HFF-Myc (cell line): ENCODE measurements around the gene CD52.

ENCODE experiments used
- DNase-seq: peaks from one replicate; pipeline ENCODE4 v3.0.0-alpha.2; 2011; ENCODE audit warnings: low read depth; ENCODE audit errors: extremely low read depth
- H3K4me3 ChIP-seq: replicated peaks from 2 replicates; pipeline ENCODE4 v1.5.1; 2011; ENCODE audit warnings: low read depth, mild to moderate bottlenecking, control low read depth, low read length
- TF ChIP-seq, protein P1 (sequence below): IDR thresholded peaks from 2 replicates; pipeline ENCODE4 v1.5.1; 2012; ENCODE audit warnings: mild to moderate bottlenecking, low read depth, low read length, control low read depth; ENCODE audit errors: missing control alignments

CD52 gene

DNA sequence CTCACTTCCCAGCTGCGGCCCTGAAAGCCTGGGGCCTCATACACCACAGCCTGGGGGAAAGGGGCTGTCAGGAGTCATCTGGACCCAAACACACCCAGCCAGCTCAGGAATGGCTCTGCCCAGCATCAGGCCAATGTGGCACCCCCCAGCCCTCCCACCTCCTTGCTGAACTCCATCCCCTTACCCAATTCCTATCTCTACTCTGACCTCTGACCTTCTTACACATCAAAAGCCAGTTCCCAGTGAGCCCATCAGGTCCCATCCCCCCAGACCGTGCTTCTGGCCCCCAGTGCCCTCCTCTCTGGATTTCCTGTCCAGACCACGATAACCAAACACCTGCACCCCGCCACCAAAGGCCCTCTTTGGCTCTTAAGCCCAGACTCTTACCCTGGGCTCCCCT lies 19.9 kb downstream of the CD52 start:
- TF ChIP-seq, protein P1, sequence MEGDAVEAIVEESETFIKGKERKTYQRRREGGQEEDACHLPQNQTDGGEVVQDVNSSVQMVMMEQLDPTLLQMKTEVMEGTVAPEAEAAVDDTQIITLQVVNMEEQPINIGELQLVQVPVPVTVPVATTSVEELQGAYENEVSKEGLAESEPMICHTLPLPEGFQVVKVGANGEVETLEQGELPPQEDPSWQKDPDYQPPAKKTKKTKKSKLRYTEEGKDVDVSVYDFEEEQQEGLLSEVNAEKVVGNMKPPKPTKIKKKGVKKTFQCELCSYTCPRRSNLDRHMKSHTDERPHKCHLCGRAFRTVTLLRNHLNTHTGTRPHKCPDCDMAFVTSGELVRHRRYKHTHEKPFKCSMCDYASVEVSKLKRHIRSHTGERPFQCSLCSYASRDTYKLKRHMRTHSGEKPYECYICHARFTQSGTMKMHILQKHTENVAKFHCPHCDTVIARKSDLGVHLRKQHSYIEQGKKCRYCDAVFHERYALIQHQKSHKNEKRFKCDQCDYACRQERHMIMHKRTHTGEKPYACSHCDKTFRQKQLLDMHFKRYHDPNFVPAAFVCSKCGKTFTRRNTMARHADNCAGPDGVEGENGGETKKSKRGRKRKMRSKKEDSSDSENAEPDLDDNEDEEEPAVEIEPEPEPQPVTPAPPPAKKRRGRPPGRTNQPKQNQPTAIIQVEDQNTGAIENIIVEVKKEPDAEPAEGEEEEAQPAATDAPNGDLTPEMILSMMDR, result no peak
- DNase-seq, result no peak
- no peak overlapping the region for H3K4me3 ChIP-seq

DNA sequence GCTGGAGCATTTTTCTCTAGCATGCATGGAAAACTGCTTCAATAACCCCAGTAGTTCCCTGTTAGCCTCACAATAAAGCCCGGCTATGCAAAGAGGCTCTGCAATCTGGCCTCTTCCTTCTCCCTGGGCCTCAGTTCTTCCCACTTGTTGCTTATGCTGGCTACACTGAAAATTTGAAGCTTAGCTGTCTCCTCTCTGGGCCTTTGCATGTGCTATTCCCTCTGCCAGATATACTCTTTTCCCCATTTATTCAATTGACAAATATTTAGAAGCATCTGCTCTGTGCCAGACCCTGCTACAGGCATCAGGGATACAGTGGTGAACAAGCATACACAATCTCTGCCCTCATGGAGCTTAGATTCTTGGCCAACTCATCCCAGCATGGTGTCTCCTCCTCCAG lies 20.9 kb downstream of the CD52 start:
- H3K4me3 ChIP-seq, result no peak overlapping the region
- DNase-seq, result no peak

DNA sequence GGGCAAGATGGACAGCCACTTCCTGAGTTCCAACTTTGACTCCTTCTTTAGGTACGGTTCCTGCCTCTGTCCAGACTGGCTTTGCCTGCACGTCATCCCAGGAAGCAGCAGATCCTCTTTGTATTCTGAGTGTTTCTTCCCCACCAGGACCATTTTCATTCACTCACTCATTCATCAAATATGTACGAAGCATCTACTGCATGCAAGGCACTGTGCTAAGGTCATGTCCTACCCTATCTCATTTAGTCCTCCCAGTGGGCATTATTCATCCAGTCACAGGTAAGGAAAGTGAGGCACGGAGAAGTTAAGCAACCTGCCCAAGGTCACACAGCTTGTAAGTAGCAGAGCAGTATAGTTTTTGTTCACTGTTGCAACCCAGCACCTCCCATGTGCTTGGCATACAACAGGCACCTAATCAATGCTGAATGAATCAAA lies 22.3 kb downstream of the CD52 start:
- TF ChIP-seq, protein P1, result no peak
- H3K4me3 ChIP-seq, result no peak overlapping the region
- no peak for DNase-seq

More for the DNA sequence above, 20.9 kb downstream of the CD52 start:
- TF ChIP-seq, protein P1, result no peak

DNA sequence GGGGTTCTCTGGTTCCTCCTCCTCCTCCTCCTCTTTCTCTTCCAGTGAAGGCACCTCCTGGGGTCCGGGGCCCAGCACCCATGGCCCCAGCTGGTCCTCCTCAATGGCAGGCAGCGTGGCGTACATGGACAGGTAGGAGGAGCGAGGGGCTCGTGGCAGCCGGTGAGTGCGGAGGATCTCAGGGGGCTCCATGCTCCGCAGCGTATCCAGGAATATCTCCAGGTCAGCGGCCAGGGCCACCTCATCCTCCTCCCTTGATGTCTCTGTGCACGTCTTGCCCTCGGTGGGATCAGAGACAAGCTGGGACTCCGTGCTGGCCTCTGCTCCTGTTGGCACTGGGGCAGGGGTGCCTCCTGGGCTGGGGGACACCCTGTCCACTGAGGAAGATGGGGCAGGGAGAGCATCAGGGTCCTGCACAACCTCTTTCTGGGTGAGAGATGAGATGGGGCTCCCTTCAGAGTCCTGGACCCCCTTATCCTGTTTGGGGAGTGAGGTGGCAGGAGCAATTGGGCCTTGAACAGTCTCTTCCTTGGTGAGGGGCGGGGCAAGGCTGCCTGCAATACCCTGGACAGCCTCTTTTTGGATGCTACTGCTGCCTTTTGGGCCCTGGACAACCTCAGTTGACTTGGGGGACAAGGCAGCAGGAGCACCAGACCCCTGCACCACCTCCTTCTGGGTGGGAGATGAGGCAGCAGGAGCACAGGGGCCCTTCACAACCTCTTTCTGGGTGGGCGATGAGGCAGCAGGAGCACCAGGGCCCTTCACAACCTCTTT lies 26.6 kb downstream of the CD52 start:
- no peak overlapping the region for H3K4me3 ChIP-seq
- TF ChIP-seq, protein P1, result no peak
- no peak for DNase-seq

GRCh38 chr1:26345718-26346117 lies 28.0 kb downstream of the CD52 start:
- no peak for DNase-seq
- TF ChIP-seq, protein P1, result no peak
- H3K4me3 ChIP-seq, result no peak overlapping the region

- no peak for DNase-seq
- no peak overlapping the region for H3K4me3 ChIP-seq
- TF ChIP-seq, protein P1, result no peak
These were observed 28.7 kb downstream of the CD52 start for GRCh38 chr1:26346274-26347033.
